ENCODE measurements around the gene RAPGEFL1.

- TF ChIP-seq CTCF (IDR thresholded peaks at IDR 0.05 in 2 of 3, conservative IDR thresholded peaks at IDR 0.05 in 1 of 3; ENCODE audit: control insufficient read depth in 2 of 3, extremely low read depth in 1 of 3, insufficient read depth in 1 of 3, low read depth in 3 of 3, low read length in 3 of 3) (no peak), ZBTB40 (IDR thresholded peaks at IDR 0.05; ENCODE audit: borderline replicate concordance) (no peak), ATF2 (IDR thresholded peaks at IDR 0.05; ENCODE audit: low read length) (no peak), RFX5 (IDR thresholded peaks at IDR 0.05; ENCODE audit: low read depth, low read length) (no peak), POLR2AphosphoS5 (IDR thresholded peaks at IDR 0.05; ENCODE audit: low read length) (no peak), RAD21 (IDR thresholded peaks at IDR 0.05; ENCODE audit: insufficient read depth, low read depth, low read length) (no peak), POLR2A (IDR thresholded peaks at IDR 0.05; ENCODE audit: low read depth, low read length) (no peak), TAF1 (IDR thresholded peaks at IDR 0.05; ENCODE audit: borderline replicate concordance, low read depth, low read length) (no peak), ZNF274 (IDR thresholded peaks at IDR 0.05; ENCODE audit: insufficient read depth, insufficient read length) (no peak), ESRRA (IDR thresholded peaks at IDR 0.05; ENCODE audit: low read length) (no peak), ZNF622 (IDR thresholded peaks at IDR 0.05) (no peak)
Measured at GRCh38 chr17:40151414-40151963, 25.8 kb upstream of the RAPGEFL1 start.
